Adipocyte (in vitro differentiated cells): Measurements from ENCODE around the gene LRSAM1.
A peak's percentile ranks its signal among the peaks of the same experiment; 100 is the strongest.

Experiments used
- DNase-seq: peaks from one replicate; pipeline ENCODE4 v3.0.0-alpha.2; 2015; ENCODE audit warnings: low read depth
- H3K27me3 ChIP-seq: replicated peaks from 2 replicates; pipeline ENCODE4 v1.7.0; 2013; ENCODE audit warnings: mild to moderate bottlenecking, low read length, moderate library complexity; ENCODE audit not compliant: control insufficient read depth, insufficient read depth
- H3K36me3 ChIP-seq: 2 replicates; pipeline ENCODE4 v1.7.0; 2013; ENCODE audit warnings: low read length, mild to moderate bottlenecking, moderate library complexity; ENCODE audit not compliant: control insufficient read depth, insufficient read depth, severe bottlenecking
- H3K4me1 ChIP-seq: 2 replicates; pipeline ENCODE4 v1.7.0; 2013; ENCODE audit warnings: mild to moderate bottlenecking, low read length, moderate library complexity; ENCODE audit not compliant: control insufficient read depth, insufficient read depth
- H3K4me3 ChIP-seq: 2 replicates; pipeline ENCODE4 v1.7.0; 2013; ENCODE audit warnings: mild to moderate bottlenecking, low read length, moderate library complexity
- H3K9ac ChIP-seq: 2 replicates; pipeline ENCODE4 v1.7.0; 2013; ENCODE audit warnings: mild to moderate bottlenecking, low read length, moderate library complexity
- H3K9me3 ChIP-seq: 2 replicates; pipeline ENCODE4 v1.7.0; 2013; ENCODE audit warnings: mild to moderate bottlenecking, low read length, moderate library complexity; ENCODE audit not compliant: control insufficient read depth

The LRSAM1 gene

DNA sequence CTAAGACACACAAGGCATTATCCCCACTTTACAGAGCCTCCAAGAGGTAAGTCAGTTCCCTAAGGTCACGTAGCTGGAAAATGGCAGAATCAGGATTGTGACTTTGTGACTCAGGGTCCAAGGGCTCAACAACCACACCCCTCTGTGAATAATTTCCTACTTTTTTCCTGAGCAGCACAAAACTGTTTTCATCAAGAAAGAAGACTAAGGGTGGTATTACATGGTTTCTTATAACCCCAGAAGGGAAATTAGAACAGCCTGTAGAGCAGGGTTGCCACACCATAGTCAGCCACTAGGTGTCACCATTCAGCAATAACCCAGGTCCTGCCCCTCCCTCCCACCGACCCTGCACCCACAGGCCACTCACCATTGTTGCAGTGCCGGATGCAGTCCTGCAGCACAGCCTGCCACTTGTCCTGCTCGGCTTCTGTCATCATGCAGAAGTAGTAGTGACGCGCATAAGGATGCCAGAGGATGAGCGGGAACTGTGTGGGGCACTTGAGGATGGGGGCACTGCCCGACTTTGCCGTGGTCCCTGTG lies 72.1 kb downstream of the LRSAM1 start:
- DNase-seq, result peak; percentile 47
- Histone ChIP-seq H3K36me3 (peaks cover 48% of the 10 kb centered on the region), H3K27me3 (no peaks in the 10 kb centered on the region), H3K9ac (peak overlapping the region; percentile 43), H3K4me1 (peaks cover 43% of the 10 kb centered on the region), H3K9me3 (no peaks in the 10 kb centered on the region), H3K4me3 (no peak overlapping the region)

DNA sequence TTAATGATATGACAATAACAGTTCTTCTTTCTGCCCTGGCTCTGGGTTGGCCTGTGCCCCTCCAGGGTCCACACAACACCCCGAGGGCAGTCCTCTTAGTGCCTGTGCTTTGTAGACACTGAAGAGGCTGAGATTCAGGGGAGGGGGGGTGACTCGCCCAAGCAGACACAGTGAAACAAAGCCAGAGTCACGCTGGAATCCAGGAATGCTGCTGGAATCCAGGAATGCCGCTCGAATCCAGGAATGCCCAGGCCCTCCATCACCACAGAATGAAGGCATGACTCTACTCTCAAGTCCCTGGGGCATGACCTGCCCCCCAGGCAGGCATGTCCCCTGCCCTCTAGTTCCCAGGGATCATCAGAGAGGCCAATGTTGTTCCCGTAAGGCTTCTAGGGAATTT lies 73.1 kb downstream of the LRSAM1 start:
- Histone ChIP-seq H3K4me1 (peaks cover 40% of the 10 kb centered on the region), H3K27me3 (no peaks in the 10 kb centered on the region), H3K9ac (peak overlapping the region; percentile 43), H3K36me3 (peaks cover 52% of the 10 kb centered on the region), H3K4me3 (no peak overlapping the region), H3K9me3 (no peaks in the 10 kb centered on the region)
- DNase-seq, result no peak

DNA sequence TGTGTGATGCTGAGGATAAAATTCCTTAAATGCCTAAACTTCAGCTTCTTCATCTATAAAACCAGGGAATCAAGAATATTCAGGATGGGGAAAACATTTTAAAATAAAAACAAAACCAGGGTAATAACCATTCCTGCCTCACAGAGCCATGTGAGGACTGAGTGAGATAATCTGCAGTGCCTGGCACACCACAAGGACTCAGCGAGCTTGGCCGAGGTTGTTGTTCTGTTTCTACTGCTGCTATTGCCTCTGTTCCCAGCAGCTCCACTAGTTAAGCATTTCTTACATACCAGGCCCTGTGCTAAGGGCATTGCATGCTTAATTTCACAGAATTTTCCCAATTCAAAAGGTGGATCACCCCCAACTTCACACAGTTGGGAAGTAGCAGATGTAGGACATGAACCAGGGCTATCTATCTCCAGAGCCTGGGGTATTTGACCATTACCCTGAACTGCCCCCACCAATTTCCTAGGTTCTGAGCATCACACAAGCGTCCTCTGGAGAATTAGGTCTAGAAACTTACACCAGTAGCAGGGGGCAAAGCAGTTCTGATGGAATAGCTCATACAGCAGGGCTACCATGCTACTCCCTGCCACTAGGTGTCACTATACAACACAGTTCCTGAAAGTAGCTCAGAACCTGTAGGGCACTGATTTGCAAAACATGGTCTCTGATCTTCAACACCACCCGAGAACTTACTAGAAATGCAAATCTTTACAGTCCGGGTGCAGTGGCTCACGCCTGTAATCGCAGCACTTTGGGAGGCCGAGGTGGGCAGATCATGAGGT lies 74.3 kb downstream of the LRSAM1 start:
- Histone ChIP-seq H3K36me3 (peaks cover 64% of the 10 kb centered on the region), H3K9ac (no peak overlapping the region), H3K4me1 (peaks cover 30% of the 10 kb centered on the region), H3K27me3 (no peaks in the 10 kb centered on the region), H3K4me3 (no peak overlapping the region), H3K9me3 (no peaks in the 10 kb centered on the region)
- peak; percentile 67 for DNase-seq

DNA sequence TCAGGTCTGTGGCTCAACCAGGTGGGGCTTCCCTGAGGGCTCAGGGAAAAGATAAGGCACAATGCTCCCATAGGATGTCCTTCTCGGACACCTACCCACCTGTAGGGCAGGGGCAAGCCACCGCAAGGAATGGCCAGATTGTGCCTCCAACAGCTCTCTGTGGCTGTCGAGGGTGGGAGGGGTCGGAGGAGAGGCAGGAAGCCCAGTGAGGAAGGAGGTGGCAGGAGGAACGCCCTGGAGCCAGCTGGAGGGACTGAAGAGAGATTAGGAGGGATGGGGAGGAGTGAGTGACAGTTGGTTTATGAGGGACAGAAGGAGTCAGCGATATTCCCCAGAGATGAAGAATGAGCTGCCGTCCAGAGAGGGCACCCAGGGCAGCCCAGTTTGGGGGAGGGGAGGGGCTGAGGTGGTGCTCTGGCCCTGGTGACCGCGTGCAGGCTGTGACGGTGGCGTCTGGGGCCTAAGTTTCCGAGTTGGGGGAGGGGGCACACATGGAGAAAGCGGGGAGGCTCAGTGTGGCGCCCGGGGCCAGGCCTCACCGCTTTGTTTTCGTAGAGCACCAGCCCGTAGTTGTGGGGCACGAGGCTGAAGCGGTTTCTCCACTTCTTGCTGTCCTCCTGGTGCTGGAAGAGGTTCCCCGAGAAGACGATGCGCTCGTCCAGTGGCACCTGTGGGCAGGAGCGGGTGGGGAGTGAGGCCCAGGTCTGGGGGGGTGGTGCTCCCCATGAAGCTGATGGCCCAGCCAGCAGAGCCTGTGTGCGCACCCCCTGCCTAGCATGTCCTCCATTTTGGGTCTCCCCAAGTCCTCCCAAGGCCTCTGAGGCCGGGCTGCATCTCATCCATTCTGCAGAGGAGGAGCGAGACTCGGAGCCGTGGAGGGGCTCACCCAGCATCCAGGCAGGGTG lies 75.6 kb downstream of the LRSAM1 start:
- Histone ChIP-seq H3K9me3 (no peaks in the 10 kb centered on the region), H3K4me3 (no peak overlapping the region), H3K9ac (no peak overlapping the region), H3K4me1 (peaks cover 18% of the 10 kb centered on the region), H3K36me3 (peaks cover 69% of the 10 kb centered on the region), H3K27me3 (no peaks in the 10 kb centered on the region)
- DNase-seq, result no peak

DNA sequence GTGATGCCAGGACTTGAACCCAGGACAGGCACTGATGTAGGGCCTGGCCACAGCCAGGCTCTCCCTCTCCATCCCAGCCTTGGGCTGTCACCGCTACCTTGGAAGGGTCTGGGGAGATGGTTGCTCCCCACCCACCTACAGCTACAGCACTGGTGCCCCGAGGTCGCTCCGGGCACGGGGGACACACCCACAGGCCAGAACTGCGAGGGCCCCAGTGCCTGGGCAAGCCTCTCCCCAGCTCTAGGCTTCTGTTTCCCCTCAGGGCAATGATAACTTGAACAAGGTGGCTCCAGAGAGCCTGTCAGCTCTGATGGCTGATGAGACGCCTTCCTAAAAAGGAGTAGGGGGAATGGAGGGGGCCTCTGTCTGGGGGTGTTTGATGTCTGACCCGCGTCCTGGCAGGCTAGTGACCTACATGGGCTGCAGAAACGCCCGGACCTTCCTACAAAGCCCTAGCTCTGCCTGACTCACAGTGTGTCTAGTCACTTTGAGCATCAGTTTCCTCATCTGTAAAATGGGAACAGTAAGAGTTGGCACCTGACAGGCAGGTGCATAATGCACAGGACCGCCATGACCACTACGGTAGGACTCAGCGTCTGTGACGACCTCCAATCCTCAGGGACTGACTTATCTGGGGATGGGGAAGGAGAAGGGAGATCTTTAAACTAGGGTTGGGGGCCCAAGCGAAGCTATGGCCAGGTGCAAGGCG lies 76.4 kb downstream of the LRSAM1 start:
- peaks cover 67% of the 10 kb centered on the region for H3K36me3 ChIP-seq
- H3K4me3 ChIP-seq, result no peak overlapping the region
- DNase-seq, result no peak
- peaks cover 10% of the 10 kb centered on the region for H3K4me1 ChIP-seq
- no peaks in the 10 kb centered on the region for H3K27me3 ChIP-seq
- H3K9ac ChIP-seq, result no peak overlapping the region
- no peaks in the 10 kb centered on the region for H3K9me3 ChIP-seq

DNA sequence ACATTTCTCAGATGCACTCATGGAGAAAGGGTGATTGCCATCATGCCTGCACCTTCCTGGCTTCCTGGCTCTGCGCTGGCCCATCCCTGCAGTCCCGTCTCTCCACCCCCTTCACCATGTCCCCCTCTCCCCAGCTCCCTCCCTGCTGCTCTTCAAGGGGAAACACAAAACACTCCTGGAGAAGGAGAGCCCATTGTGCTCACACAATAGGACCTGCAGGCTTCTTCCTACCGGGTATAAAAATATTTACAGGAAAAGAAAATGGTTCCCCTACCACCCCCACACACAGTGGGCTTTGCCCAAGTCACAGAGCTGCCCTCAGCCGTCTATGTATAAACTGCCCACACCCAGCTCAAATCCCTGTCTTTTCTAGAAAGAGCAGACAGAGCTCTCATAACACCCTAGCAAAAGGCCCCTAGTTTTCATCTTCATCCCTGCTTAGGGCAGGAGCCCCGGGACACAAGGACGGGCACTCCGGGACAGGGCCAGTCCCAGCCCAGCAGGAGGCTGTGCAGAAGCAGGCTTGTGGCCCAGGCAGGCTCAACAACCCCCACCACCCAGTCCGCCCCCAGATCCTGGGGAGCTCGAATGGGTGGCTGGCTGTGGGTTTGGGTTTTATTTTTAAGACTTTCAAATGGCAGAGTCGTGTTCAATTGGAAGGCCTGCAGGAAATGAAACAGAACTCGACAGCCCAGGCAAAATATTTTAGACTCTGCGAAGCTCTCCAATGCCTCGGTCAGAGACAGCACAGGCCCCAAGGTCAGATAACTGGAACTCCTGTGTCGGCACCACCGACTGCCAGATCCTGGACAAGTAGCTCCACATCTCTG lies 77.3 kb downstream of the LRSAM1 start:
- Histone ChIP-seq H3K36me3 (peaks cover 62% of the 10 kb centered on the region), H3K27me3 (no peaks in the 10 kb centered on the region), H3K9ac (peak overlapping the region; percentile 33), H3K4me1 (peaks cover 7% of the 10 kb centered on the region), H3K4me3 (no peak overlapping the region), H3K9me3 (no peaks in the 10 kb centered on the region)
- DNase-seq, result no peak

DNA sequence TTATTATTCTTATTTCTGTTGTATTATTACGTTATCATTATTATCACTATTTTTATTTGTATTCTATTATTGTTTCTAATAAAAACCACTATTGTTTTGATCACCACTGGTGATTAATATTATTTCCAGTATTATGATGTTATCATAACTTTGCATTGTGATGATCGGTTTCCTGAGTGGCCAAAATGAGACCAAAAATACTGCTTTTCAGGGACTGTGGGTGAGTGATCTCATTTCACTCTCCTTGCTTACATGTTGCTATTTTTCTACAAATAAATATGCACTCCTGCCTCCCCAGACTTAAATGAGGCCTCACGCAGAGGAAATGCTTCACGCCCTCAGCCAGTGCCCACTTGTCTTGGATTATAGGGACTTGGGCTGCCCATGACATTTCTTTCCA lies 78.4 kb downstream of the LRSAM1 start:
- H3K27me3 ChIP-seq, result no peaks in the 10 kb centered on the region

DNA sequence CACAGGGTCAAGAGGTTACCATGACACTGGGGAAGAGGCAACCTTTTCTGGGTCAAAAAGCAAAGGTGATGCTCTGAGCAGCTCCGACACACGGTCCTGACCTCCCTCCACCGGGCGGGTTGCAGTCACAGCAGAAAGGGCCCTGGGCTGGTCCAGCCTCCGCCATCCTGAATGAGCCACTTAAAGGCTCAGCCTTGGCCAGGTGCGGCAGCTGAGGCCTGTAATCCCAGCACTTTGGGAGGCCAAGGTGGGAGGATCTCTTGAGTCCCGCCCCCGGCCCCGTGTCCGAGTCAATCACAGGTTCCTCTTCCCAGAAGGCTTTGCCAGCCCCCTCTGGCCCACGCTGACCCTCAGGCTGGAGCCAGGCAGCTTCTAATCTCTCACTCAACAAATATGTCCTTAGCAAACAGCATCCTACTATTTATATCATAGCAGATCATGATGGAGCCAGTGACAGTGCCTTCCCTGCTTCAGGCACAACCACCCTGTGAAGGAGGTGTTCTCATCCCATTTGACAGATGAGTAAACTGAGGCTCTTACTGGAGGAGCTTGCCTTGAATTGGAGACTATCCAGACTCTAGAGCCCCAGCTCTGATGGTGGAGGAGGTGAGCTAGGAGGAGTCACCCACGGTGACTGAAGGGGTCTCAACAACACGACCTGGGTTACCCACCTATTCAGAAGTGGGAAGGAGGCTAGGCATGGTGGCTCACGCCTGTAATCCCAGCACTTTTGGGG lies 79.1 kb downstream of the LRSAM1 start:
- peaks cover 44% of the 10 kb centered on the region for H3K36me3 ChIP-seq
- H3K27me3 ChIP-seq, result no peaks in the 10 kb centered on the region
- DNase-seq, result no peak
- no peak overlapping the region for H3K9ac ChIP-seq
- H3K4me1 ChIP-seq, result peaks cover 2% of the 10 kb centered on the region
- H3K4me3 ChIP-seq, result no peak overlapping the region
- H3K9me3 ChIP-seq, result no peaks in the 10 kb centered on the region

More for the DNA sequence above, 78.4 kb downstream of the LRSAM1 start:
- Histone ChIP-seq H3K9me3 (no peaks in the 10 kb centered on the region), H3K4me3 (no peak overlapping the region), H3K36me3 (peaks cover 51% of the 10 kb centered on the region), H3K4me1 (no peaks in the 10 kb centered on the region), H3K9ac (no peak overlapping the region)
- no peak for DNase-seq

DNA sequence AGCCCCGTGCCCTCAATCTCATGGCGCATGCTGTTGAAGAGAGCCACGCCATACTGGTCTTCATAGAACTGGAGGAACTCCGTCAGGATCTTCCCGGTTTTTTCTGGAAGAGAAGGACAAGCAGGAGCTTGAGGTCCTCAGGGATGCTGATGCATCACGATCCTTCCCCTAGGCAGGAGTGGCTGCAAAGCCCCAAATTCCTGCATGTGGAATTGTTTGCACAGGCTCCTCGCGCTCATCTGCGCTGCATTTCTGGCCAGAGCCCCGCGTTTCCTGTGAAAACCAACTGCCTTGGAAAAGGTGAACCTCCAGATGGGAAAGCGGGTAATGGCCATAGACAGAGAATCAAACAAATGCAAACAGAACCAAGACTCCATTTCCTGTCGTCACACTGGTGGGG lies 80.4 kb downstream of the LRSAM1 start:
- H3K36me3 ChIP-seq, result peaks cover 35% of the 10 kb centered on the region
- no peak for DNase-seq
- no peak overlapping the region for H3K4me3 ChIP-seq
- H3K9me3 ChIP-seq, result no peaks in the 10 kb centered on the region
- no peaks in the 10 kb centered on the region for H3K27me3 ChIP-seq
- H3K9ac ChIP-seq, result no peak overlapping the region
- peaks cover 15% of the 10 kb centered on the region for H3K4me1 ChIP-seq
